Endothelial cell of umbilical vein (primary cell): Measurements from ENCODE around the gene GAB2. TPM values are rescaled to one million over a fixed set of nuclear protein-coding genes. Genes with fewer than 3 reads are reported as not detected.

Experiments
- BruUV-seq: library from RNA; stranded (reverse); fragments of 400-500 nt; replicated peaks from 2 replicates; lab custom pipeline; 2021; lab: Mats Ljungman, UMichigan
- CTCF ChIA-PET: fragments of 300-600, 350-600 bp; sonication (Branson Sonifier 250); formaldehyde crosslinking; loops from one replicate; lab custom pipeline; 2021; ENCODE audit warnings: antibody characterized with exemption, inconsistent platforms; lab: Charles Lee
- POLR2A ChIA-PET: fragments of 300-600, 350-600 bp; sonication (Branson Sonifier 250); formaldehyde crosslinking; loops from one replicate; lab custom pipeline; 2021; ENCODE audit warnings: antibody characterized with exemption, inconsistent platforms; lab: Charles Lee
- DNase-seq: peaks from one replicate; pipeline ENCODE4 v3.0.0-alpha.2; 2011; ENCODE audit warnings: low read depth, low spot score
- FAIRE-seq: peaks from 2 replicates; lab custom pipeline; 2011; peaks lifted over from hg19 to GRCh38; lab: Jason Lieb, UNC
- H2AFZ ChIP-seq: 2 replicates; pipeline ENCODE4 v1.6.0; 2012; ENCODE audit warnings: low read depth, low read length, control low read depth, inconsistent platforms
- H3K27ac ChIP-seq: 2 replicates; pipeline ENCODE4 v1.5.1; 2011; ENCODE audit warnings: low read depth, mild to moderate bottlenecking, control low read depth, low read length, moderate library complexity; ENCODE audit not compliant: insufficient read depth
- H3K27me3 ChIP-seq, 2 experiments: 2 replicates each; pipeline versions ENCODE4 v1.6.0 to v1.6.1; 2011; ENCODE audit warnings: low read length in 2 of 2, mixed read lengths in 1 of 2; ENCODE audit not compliant: control insufficient read depth in 2 of 2, insufficient read depth in 2 of 2
- H3K36me3 ChIP-seq, 2 experiments: 2 replicates in 1 of 2; 3 replicates in 1 of 2; pipeline ENCODE4 v1.5.1; 2011; ENCODE audit warnings: low read length in 2 of 2, mild to moderate bottlenecking in 1 of 2, moderate library complexity in 1 of 2; ENCODE audit not compliant: control insufficient read depth in 2 of 2, insufficient read depth in 2 of 2; ENCODE audit errors: extremely low read depth in 1 of 2
- H3K4me1 ChIP-seq: 3 replicates; pipeline ENCODE4 v1.5.1; 2011; ENCODE audit warnings: mild to moderate bottlenecking, low read length; ENCODE audit not compliant: control insufficient read depth, insufficient read depth; ENCODE audit errors: extremely low read depth
- H3K4me2 ChIP-seq: 2 replicates; pipeline ENCODE4 v1.6.1; 2011; ENCODE audit warnings: low read length, control low read depth, mixed read lengths; ENCODE audit not compliant: insufficient read depth
- H3K4me3 ChIP-seq, 3 experiments: fragments of 200-600 bp in 1 of 3; sonication (generic), shearing (Covaris generic) in 1 of 3; replicated peaks in 1 of 3; 2 replicates each; pipeline ENCODE4 v1.5.1; 2011 to 2016; ENCODE audit warnings: control low read depth in 3 of 3, low read length in 3 of 3, mild to moderate bottlenecking in 2 of 3, inconsistent platforms in 1 of 3, low read depth in 1 of 3, moderate library complexity in 1 of 3; ENCODE audit not compliant: insufficient read depth in 1 of 3
- H3K79me2 ChIP-seq: 2 replicates; pipeline ENCODE4 v1.6.0; 2012; ENCODE audit warnings: low read length, inconsistent platforms; ENCODE audit not compliant: control insufficient read depth, insufficient read depth
- H3K9ac ChIP-seq: replicated peaks from 2 replicates; pipeline ENCODE3; 2011; ENCODE audit warnings: low read length, control low read depth; ENCODE audit not compliant: insufficient read depth; ENCODE audit errors: extremely low read depth
- H3K9me1 ChIP-seq: replicated peaks from 3 replicates; pipeline ENCODE4 v1.6.0; 2011; ENCODE audit warnings: mild to moderate bottlenecking, low read length; ENCODE audit not compliant: control insufficient read depth, insufficient read depth; ENCODE audit errors: extremely low read depth
- H3K9me3 ChIP-seq: replicated peaks from 2 replicates; pipeline ENCODE4 v1.5.1; 2012; ENCODE audit warnings: low read length, inconsistent platforms; ENCODE audit not compliant: control insufficient read depth, insufficient read depth
- H4K20me1 ChIP-seq: replicated peaks from 2 replicates; pipeline ENCODE3; 2011; ENCODE audit warnings: mild to moderate bottlenecking, low read length; ENCODE audit not compliant: control insufficient read depth, insufficient read depth; ENCODE audit errors: extremely low read depth
- CTCF ChIP-seq, 2 donors: IDR thresholded peaks; 1 replicate in 1 of 2; 2 replicates in 1 of 2; pipeline ENCODE4 v1.5.1; 2011; ENCODE audit warnings: low read length in 2 of 2, mild to moderate bottlenecking in 2 of 2, moderate library complexity in 2 of 2, control low read depth in 1 of 2, inconsistent platforms in 1 of 2, low read depth in 1 of 2; ENCODE audit not compliant: insufficient read depth in 1 of 2; ENCODE audit errors: extremely low read depth in 1 of 2
- EZH2 ChIP-seq: IDR thresholded peaks from 2 replicates; pipeline ENCODE4 v1.6.1; 2012; ENCODE audit warnings: borderline replicate concordance, low read depth, mild to moderate bottlenecking, moderate library complexity, low read length, inconsistent platforms; ENCODE audit not compliant: severe bottlenecking
- FOS ChIP-seq: IDR thresholded peaks from 2 replicates; pipeline ENCODE4 v1.6.1; 2011; ENCODE audit warnings: mild to moderate bottlenecking, low read length, moderate library complexity, borderline replicate concordance; ENCODE audit not compliant: insufficient read depth
- GATA2 ChIP-seq: IDR thresholded peaks from 2 replicates; pipeline ENCODE4 v1.7.0; 2011; ENCODE audit warnings: low read depth, mild to moderate bottlenecking, moderate library complexity, mixed read lengths, low read length; ENCODE audit not compliant: insufficient read length, insufficient read depth
- JUN ChIP-seq: IDR thresholded peaks from 2 replicates; pipeline ENCODE4 v1.6.1; 2011; ENCODE audit warnings: borderline replicate concordance, low read depth; ENCODE audit not compliant: insufficient read length, insufficient read depth
- MAX ChIP-seq: IDR thresholded peaks from 2 replicates; pipeline ENCODE4 v1.6.1; 2011; ENCODE audit not compliant: insufficient read depth, insufficient read length
- MYC ChIP-seq: IDR thresholded peaks from one replicate; pipeline ENCODE4 v1.6.1; 2011; ENCODE audit warnings: mild to moderate bottlenecking, low read depth, low read length
- POLR2A ChIP-seq: IDR thresholded peaks from 2 replicates; pipeline ENCODE4 v1.6.1; 2012; ENCODE audit warnings: low read depth, mild to moderate bottlenecking, control low read depth, low read length
- POLR2AphosphoS5 ChIP-seq: IDR thresholded peaks from 2 replicates; pipeline ENCODE4 v1.6.1; 2012; ENCODE audit warnings: low read depth, mild to moderate bottlenecking, control low read depth, low read length, moderate library complexity; ENCODE audit not compliant: insufficient read depth
- dilution Hi-C: fragments of 300-500 bp; cut with MboI; formaldehyde crosslinking; loops from one replicate; pipeline ENCODE4 v1.15.0; 2019; ENCODE audit warnings: low sequenced_read_pairs; ENCODE audit not compliant: extremely low pct_ligation_motif_present
- intact Hi-C: fragments of 100-400 bp; cut with micrococcal nuclease; formaldehyde crosslinking; loops from one replicate; pipeline ENCODE4 v1.10.0; 2022
- polyA plus RNA-seq, 4 experiments: library from polyadenylated mRNA; depleted of rRNA in 3 of 4; stranded (reverse) in 3 of 4; unstranded in 1 of 4; fragments of >200 nt; gene quantifications; 2 replicates each; pipeline versions ENCODE4 v1.2.1 to v1.2.3, GENCODE V29; 2011 to 2012; ENCODE audit warnings: missing spikeins in 1 of 4
- total RNA-seq: library from RNA; stranded (reverse); gene quantifications from 2 replicates; pipeline ENCODE4 v1.2.3, GENCODE V29; 2021

GAB2 gene
- total and polyA plus RNA-seq, 2 donors (not counting 3 experiments of a cell fraction or from before 2014, with no cell fraction given): 19.6 to 39.6 TPM

- H2AFZ ChIP-seq: no peak overlapping the region
- FAIRE-seq (no peak), DNase-seq (no peak)
- peaks cover 5% of the 10 kb centered on the region for H4K20me1 ChIP-seq
- H3K4me1 ChIP-seq: peaks cover 4% of the 10 kb centered on the region
- no peak overlapping the region for H3K4me3 ChIP-seq
- no peaks in the 10 kb centered on the region for H3K9me1 ChIP-seq
- no peaks in the 10 kb centered on the region for H3K36me3 ChIP-seq
- dilution Hi-C loops (no loop called here), intact Hi-C loops (no loop called here)
- TF ChIP-seq EZH2 (no peak), POLR2A (no peak), JUN (no peak), GATA2 (no peak), CTCF (IDR thresholded peaks at IDR 0.05; ENCODE audit: extremely low read depth in 1 of 2, insufficient read depth in 1 of 2, low read depth in 1 of 2, low read length in 2 of 2) (no peak), FOS (no peak), POLR2AphosphoS5 (no peak), MYC (no peak), MAX (no peak)
- CTCF ChIA-PET: interaction anchor here (1.2 to 1.4 kb wide), 3 partner anchors 28 to 172 kb away, joined by 3 to 4 read pairs (median 3); no protein-coding TSS in a partner anchor
- no peaks in the 10 kb centered on the region for H3K27me3 ChIP-seq
- no peak overlapping the region for H3K27ac ChIP-seq
- H3K79me2 ChIP-seq: peaks cover 88% of the 10 kb centered on the region
- no peaks in the 10 kb centered on the region for H3K9me3 ChIP-seq
- no peak overlapping the region for H3K4me2 ChIP-seq
- BruUV-seq: no TSS peak
- H3K9ac ChIP-seq: no peak overlapping the region
- POLR2A ChIA-PET: no interaction called here
Measured at GRCh38 chr11:78392854-78393253, 24.8 kb downstream of the GAB2 start.
